CD4-positive, alpha-beta T cell treated with Interleukin-6 for 4 hours (primary cell): ENCODE results near the gene TCF7L1.

ENCODE experiments used
- DNase-seq: peaks from one replicate; pipeline ENCODE4 v3.0.0-alpha.2; 2020; ENCODE audit warnings: mixed read lengths

The TCF7L1 gene

GRCh38 chr2:85257359-85257969 lies 124.3 kb downstream of the TCF7L1 start:
- DNase-seq: no peak

- DNase-seq: no peak
Measured at GRCh38 chr2:85257970-85258605, 124.9 kb downstream of the TCF7L1 start.

- DNase-seq: no peak
Measured at GRCh38 chr2:85259101-85259590, 126.0 kb downstream of the TCF7L1 start.

GRCh38 chr2:85259879-85260278 lies 126.7 kb downstream of the TCF7L1 start:
- DNase-seq: no peak

- no peak for DNase-seq
Measured at GRCh38 chr2:85263591-85263990, 130.4 kb downstream of the TCF7L1 start.

- no peak for DNase-seq
Measured at GRCh38 chr2:85264471-85264870, 131.3 kb downstream of the TCF7L1 start.

GRCh38 chr2:85265304-85265703 lies 132.1 kb downstream of the TCF7L1 start:
- DNase-seq: no peak

- DNase-seq: peak; percentile 82
Measured at GRCh38 chr2:85266146-85267041, 133.2 kb downstream of the TCF7L1 start.

- no peak for DNase-seq
Measured at GRCh38 chr2:85269959-85270358, 136.8 kb downstream of the TCF7L1 start.

- no peak for DNase-seq
Measured at GRCh38 chr2:85272357-85272756, 139.2 kb downstream of the TCF7L1 start.

- no peak for DNase-seq
Measured at GRCh38 chr2:85273738-85274731, 140.8 kb downstream of the TCF7L1 start.

GRCh38 chr2:85275984-85276540 lies 142.9 kb downstream of the TCF7L1 start:
- no peak for DNase-seq

GRCh38 chr2:85276571-85277118 lies 143.5 kb downstream of the TCF7L1 start:
- no peak for DNase-seq

GRCh38 chr2:85277416-85278158 lies 144.4 kb downstream of the TCF7L1 start:
- DNase-seq: no peak

GRCh38 chr2:85278361-85278760 lies 145.2 kb downstream of the TCF7L1 start:
- DNase-seq: no peak

GRCh38 chr2:85281553-85281952 lies 148.4 kb downstream of the TCF7L1 start:
- no peak for DNase-seq

GRCh38 chr2:85282914-85283313 lies 149.7 kb downstream of the TCF7L1 start:
- no peak for DNase-seq

GRCh38 chr2:85283641-85284040 lies 150.4 kb downstream of the TCF7L1 start:
- DNase-seq: no peak

- no peak for DNase-seq
Measured at GRCh38 chr2:85286918-85287317, 153.7 kb downstream of the TCF7L1 start.

- DNase-seq: no peak
Measured at GRCh38 chr2:85287721-85288120, 154.5 kb downstream of the TCF7L1 start.

- DNase-seq: no peak
Measured at GRCh38 chr2:85288244-85288725, 155.1 kb downstream of the TCF7L1 start.
